Central memory CD8-positive, alpha-beta T cell (primary cell): ENCODE measurements around the gene TSPAN9.

Experiments used
- ATAC-seq: fragments of 150-1000 bp; cut with Tn5 transposase; replicated peaks from 2 replicates; pipeline ENCODE4 v1.10.0; 2022; ENCODE audit warnings: mild to moderate bottlenecking, moderate FRiP score, moderate number of reproducible peaks; ENCODE audit not compliant: poor library complexity, severe bottlenecking; ENCODE audit errors: extremely low read depth
- DNase-seq, 2 donors: peaks; one replicate each; pipeline ENCODE4 v3.0.0; 2021; ENCODE audit warnings: low spot score in 2 of 2
- H3K27ac Mint-ChIP-seq: one replicate; pipeline ENCODE4 v1.8.0; 2022; ENCODE audit warnings: low read depth, mild to moderate bottlenecking, moderate library complexity, mixed read lengths
- H3K27me3 Mint-ChIP-seq: one replicate; pipeline ENCODE4 v1.8.0; 2022; ENCODE audit warnings: mixed read lengths
- H3K36me3 Mint-ChIP-seq: one replicate; pipeline ENCODE4 v1.8.0; 2022; ENCODE audit warnings: mild to moderate bottlenecking, moderate library complexity, mixed read lengths; ENCODE audit not compliant: insufficient read depth
- H3K4me1 Mint-ChIP-seq: one replicate; pipeline ENCODE4 v1.8.0; 2022; ENCODE audit warnings: mixed read lengths
- H3K4me3 Mint-ChIP-seq: one replicate; pipeline ENCODE4 v1.8.0; 2022; ENCODE audit warnings: mild to moderate bottlenecking, moderate library complexity, mixed read lengths
- H3K9me3 Mint-ChIP-seq: one replicate; pipeline ENCODE4 v1.8.0; 2022; ENCODE audit warnings: mixed read lengths

The TSPAN9 gene

DNA sequence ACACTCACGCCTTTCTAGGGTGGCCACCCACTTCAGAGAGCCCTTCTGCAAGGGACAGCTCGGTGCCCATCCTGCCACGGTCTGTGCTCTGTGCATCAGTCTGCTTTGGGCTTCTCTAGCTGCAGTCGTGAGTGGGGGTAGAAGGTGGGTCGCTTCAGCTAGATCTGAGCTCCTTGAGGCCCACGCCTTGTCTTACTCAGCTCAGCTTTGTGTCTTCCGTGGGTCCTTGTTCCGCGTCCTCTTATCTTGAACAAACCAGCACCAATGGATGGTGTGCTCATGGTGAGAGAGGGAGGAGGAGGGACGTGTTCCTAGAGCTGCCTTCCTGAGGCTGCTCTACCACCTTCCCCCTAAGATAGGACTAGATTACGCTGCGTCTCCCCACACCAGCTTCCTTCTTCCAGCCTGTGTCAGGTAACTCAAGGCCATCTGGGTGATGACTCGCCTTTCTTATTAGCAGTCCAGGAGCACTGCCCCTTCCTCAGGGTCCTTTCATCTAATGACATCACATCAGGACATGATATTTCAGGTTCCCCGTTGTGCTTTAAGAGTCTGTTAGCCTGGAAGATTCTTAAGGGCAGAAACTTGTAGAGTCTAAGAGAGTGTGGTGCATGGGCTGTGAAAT is 118.8 kb downstream of the TSPAN9 start:
- Mint-ChIP-seq H3K4me3 (no peak overlapping the region), H3K9me3 (no peaks in the 10 kb centered on the region), H3K36me3 (no peaks in the 10 kb centered on the region), H3K27me3 (peaks cover 57% of the 10 kb centered on the region), H3K27ac (no peak overlapping the region), H3K4me1 (peaks cover 6% of the 10 kb centered on the region)
- DNase-seq, result no peak
- ATAC-seq, result no peak

DNA sequence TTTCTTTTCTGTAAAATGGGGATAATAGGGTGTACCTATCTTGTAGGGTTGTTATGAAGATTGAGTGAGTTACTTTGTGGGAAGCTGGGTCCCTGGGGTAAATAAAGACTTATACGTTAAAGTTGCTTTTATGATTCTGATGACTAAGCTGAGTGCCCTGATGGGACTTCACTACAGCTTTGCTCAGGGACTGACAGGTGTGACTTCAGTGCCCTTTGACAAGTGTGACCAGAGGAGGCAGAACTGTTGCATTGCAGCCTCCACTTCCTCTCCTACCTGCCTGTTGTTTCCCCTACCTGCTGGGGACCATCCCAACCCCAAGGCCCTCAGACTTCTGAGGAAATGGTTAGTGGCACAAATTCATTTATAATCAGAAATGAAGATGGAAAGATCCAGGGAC is 119.3 kb downstream of the TSPAN9 start:
- H3K9me3 Mint-ChIP-seq, result no peaks in the 10 kb centered on the region
- H3K27me3 Mint-ChIP-seq, result peaks cover 57% of the 10 kb centered on the region
- DNase-seq (no peak), ATAC-seq (no peak)
- H3K36me3 Mint-ChIP-seq, result no peaks in the 10 kb centered on the region
- no peak overlapping the region for H3K4me3 Mint-ChIP-seq
- peaks cover 6% of the 10 kb centered on the region for H3K4me1 Mint-ChIP-seq
- no peak overlapping the region for H3K27ac Mint-ChIP-seq

DNA sequence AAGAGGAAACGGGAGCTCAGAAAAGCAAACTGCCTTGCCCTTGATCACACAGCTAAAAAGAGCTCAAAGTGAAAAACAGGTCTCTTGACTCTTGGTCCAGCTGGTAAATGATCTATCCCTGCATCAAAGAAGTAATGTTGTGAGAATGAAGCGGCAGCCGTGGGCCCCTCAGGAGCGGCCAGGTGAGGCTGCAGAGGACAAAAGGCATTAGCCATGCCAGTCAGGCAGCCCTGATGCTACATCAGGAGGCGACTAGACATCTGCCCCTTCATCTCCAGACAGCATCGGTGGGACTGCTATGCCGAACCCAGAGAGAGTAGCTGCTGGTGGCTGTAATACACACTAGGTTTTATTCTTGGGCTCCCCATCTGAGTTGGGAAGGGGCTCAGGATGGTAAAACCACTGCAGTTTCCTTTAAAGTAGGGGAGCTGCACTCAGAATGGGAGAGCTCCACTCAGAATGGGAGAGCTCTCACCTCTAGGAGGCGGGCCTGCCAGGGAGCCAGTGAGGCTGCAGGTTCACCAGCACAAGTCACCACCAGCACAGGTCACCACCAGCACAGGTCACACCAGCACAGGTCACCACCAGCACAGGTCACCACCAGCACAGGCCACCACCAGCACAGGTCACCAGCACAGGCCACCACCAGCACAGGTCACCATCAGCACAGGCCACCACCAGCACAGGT is 120.1 kb downstream of the TSPAN9 start:
- Mint-ChIP-seq H3K36me3 (no peaks in the 10 kb centered on the region), H3K27me3 (peaks cover 57% of the 10 kb centered on the region), H3K4me3 (no peak overlapping the region), H3K27ac (no peak overlapping the region), H3K9me3 (no peaks in the 10 kb centered on the region), H3K4me1 (peaks cover 6% of the 10 kb centered on the region)
- no peak for DNase-seq
- no peak for ATAC-seq

DNA sequence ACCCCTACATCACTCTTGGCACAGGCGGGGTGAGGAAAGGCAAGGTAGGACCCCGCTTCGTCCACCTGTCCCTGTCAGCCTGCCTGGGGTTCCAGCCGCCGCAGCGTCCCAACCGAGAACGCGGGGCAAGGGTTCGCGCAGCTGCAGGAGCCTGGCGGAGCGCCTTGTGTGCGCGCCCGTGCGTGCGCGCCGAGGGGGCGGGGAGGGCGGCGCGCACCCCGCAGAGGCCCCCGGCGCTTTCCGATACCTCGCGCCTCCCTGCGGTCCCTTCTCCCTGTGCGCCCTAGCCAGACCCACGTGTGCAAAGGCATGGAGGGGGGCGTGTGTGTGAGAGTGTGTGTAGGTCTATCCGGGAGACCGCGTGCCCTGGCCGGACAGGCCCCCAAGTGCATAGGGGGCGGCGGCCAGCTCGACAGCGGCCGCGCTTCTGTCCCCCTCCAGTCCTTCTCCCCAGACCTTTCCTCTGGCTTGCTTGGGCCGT is 122.4 kb downstream of the TSPAN9 start:
- no peak overlapping the region for H3K27ac Mint-ChIP-seq
- H3K36me3 Mint-ChIP-seq, result no peaks in the 10 kb centered on the region
- ATAC-seq (no peak), DNase-seq (no peak)
- H3K9me3 Mint-ChIP-seq, result no peaks in the 10 kb centered on the region
- peaks cover 60% of the 10 kb centered on the region for H3K27me3 Mint-ChIP-seq
- H3K4me3 Mint-ChIP-seq, result no peak overlapping the region
- H3K4me1 Mint-ChIP-seq, result peaks cover 11% of the 10 kb centered on the region

DNA sequence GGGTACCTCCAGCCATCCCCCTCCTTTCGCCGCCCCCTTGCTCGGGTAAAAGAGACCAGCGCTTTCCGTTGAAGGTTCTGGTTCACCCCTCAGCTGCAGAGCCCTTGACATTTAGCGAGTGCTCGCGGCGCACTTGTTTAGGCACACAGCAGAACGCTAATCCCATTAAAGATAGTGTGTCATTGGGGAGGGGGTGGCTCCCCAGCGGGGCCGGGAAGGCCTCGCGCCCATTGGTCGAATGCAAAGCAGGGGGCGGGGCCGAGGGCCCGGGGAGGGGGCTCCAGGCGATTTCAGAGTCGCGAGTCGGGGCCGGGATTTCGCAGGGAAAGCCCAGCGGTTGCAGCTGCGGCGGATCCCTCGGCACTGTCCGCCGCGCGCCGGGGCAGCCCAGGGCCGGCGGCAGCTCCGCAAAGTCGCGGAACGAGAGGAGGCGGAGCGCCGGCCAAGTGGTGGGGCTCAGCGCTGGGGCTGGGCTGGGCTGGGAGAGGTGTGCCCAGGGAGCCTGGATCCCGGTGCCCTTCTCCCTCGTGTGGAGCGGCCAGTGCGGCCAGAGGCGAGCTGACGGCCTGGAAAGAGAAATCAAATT is 122.9 kb downstream of the TSPAN9 start:
- H3K4me3 Mint-ChIP-seq, result no peak overlapping the region
- DNase-seq, result no peak
- peaks cover 60% of the 10 kb centered on the region for H3K27me3 Mint-ChIP-seq

DNA sequence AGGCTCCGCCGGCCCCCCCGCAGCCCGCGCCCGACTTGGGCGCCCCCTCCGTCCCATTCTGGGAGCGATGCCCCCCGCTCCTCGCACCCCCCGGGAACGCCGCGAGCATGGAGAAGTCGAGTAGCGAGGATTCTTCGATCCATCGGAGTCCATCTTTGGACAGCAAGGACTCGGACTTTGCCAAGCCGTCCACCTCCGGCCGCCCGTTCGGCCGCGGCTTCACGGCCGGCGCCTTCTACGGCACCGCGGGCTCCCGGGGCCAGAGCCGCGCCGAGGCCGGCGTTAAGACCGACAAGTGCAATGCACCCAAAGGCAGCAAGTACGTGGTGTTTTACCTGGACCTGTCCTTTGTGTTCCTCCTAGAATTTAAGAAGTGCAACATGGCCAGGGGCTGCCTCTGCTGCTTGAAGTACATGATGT is 123.6 kb downstream of the TSPAN9 start:
- ATAC-seq (no peak), DNase-seq (no peak)
- Mint-ChIP-seq H3K27me3 (peaks cover 64% of the 10 kb centered on the region), H3K27ac (no peak overlapping the region), H3K4me1 (peaks cover 11% of the 10 kb centered on the region), H3K4me3 (peak overlapping the region; percentile 13), H3K36me3 (no peaks in the 10 kb centered on the region), H3K9me3 (no peaks in the 10 kb centered on the region)

More for the DNA sequence above, 122.9 kb downstream of the TSPAN9 start:
- Mint-ChIP-seq H3K36me3 (no peaks in the 10 kb centered on the region), H3K9me3 (no peaks in the 10 kb centered on the region), H3K27ac (no peak overlapping the region), H3K4me1 (peaks cover 11% of the 10 kb centered on the region)
- no peak for ATAC-seq

DNA sequence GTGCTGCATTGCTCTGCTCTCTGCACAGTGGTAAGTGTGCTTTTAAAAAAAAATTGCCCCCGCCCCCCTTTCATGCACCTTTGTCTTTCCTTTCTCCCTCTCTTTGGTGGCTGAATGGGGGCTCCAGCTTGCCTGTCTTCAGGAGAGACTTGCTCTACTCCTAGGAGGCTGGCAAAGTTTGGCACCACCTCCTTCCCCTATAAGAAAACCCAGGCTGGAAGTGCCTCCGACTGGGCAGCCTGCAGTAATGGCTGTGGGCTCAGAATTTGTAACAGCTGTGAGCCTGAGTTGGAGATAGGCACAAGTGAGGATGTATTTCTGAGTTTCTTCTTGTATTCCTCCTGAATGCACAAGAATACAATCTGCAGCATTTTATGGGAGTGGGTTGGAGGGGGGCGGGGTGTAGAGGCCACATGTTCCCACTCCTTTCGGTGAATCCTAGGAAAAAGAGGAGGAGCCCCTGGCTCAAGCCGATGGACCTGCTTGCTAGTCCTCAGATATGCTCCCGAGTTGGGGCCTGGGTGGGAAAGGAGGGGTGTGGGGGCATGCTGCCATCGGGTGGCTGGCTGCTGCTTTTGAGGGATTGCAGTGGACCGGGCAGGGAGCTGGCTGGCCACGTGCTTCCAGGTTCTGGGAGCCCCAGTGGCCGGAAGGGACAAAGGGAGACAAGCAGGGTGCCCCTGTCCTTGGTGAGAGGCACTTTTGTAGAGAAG is 124.3 kb downstream of the TSPAN9 start:
- Mint-ChIP-seq H3K4me3 (peak overlapping the region; percentile 13), H3K27me3 (peaks cover 64% of the 10 kb centered on the region), H3K4me1 (peaks cover 11% of the 10 kb centered on the region), H3K27ac (no peak overlapping the region), H3K9me3 (no peaks in the 10 kb centered on the region), H3K36me3 (no peaks in the 10 kb centered on the region)
- DNase-seq (no peak), ATAC-seq (no peak)

DNA sequence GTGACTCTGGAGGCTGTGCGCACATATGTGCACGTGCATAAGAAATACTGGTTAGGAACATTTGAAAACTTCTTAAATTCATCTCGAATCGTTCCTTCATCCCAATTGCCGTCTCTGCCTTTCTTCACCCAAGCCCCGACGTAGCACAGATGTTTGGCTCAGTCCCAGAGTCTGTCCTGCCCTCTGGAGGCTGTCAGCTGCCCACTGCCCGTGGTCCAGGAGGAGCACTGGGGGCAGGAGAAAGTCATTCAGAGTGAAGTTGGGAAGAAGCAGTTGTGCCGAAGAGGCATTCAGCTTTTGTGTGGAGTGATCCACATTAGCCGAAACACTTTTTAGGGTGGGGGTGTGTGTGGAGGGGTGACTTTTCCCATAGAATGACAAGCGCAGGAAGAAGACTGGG is 124.9 kb downstream of the TSPAN9 start:
- no peak overlapping the region for H3K4me3 Mint-ChIP-seq
- DNase-seq (no peak), ATAC-seq (no peak)
- peaks cover 11% of the 10 kb centered on the region for H3K4me1 Mint-ChIP-seq
- H3K27me3 Mint-ChIP-seq, result peaks cover 64% of the 10 kb centered on the region
- H3K36me3 Mint-ChIP-seq, result no peaks in the 10 kb centered on the region
- no peaks in the 10 kb centered on the region for H3K9me3 Mint-ChIP-seq
- H3K27ac Mint-ChIP-seq, result no peak overlapping the region

DNA sequence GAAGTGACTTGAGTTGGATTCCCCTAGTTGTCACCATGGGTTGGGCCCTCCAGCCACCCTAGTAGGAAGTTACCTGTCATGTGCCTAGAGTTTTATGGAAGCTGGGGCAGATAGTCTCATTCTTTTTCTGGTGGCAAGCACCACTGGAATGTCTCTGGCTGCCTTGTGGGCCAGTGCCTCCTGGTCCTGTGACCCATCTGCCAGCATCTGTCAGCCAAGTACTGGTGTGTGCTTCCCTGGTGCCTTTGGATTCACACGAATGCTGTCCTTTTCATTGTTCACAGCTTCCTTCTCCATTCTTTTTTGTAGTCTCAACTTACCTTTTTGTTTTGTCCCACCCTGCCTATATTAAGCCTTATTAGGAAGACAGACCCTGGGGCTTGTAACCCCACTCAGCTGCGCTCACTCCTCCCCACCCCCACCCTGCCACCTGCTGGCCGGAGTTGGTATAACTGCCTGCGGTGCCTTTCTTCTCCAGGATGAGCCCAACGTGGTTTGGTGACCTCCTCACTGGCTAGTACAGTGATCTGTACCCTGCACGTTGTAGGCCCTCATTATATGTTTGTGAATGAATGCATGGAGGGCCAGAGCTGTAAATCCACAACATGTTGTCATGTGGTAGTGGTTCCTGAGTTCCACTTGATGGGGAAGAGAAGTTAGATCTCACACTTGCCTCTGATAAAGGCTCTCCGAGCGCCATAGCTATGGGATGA is 125.7 kb downstream of the TSPAN9 start:
- H3K9me3 Mint-ChIP-seq, result no peaks in the 10 kb centered on the region
- H3K4me1 Mint-ChIP-seq, result peaks cover 11% of the 10 kb centered on the region
- ATAC-seq, result no peak
- peaks cover 64% of the 10 kb centered on the region for H3K27me3 Mint-ChIP-seq
- no peak overlapping the region for H3K27ac Mint-ChIP-seq
- no peak overlapping the region for H3K4me3 Mint-ChIP-seq
- H3K36me3 Mint-ChIP-seq, result no peaks in the 10 kb centered on the region
- DNase-seq, result peak in 1 of 2 donors; percentile 22

DNA sequence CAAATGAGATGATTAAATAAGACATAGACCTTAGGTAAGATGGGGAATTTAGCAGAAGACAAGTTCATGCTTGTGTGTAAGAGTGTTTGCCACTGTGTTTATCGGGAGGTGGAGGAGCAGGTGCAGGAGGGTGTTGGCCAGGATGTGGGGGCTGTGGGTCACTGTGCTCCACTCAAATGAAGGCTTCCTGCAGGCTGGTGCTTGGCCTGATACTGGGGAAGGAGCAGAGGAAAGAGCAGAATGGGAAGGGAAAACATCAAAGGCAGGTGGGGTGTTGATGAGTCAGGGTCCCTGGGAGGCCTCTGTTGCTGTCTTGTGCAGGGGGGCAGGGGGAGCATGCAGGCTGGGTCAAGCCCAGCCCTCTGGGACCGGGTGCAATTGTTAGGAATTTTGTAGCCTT is 126.5 kb downstream of the TSPAN9 start:
- ATAC-seq (no peak), DNase-seq (no peak)
- Mint-ChIP-seq H3K9me3 (no peaks in the 10 kb centered on the region), H3K27ac (no peak overlapping the region), H3K4me3 (no peak overlapping the region), H3K36me3 (no peaks in the 10 kb centered on the region), H3K4me1 (peaks cover 11% of the 10 kb centered on the region), H3K27me3 (peaks cover 62% of the 10 kb centered on the region)

DNA sequence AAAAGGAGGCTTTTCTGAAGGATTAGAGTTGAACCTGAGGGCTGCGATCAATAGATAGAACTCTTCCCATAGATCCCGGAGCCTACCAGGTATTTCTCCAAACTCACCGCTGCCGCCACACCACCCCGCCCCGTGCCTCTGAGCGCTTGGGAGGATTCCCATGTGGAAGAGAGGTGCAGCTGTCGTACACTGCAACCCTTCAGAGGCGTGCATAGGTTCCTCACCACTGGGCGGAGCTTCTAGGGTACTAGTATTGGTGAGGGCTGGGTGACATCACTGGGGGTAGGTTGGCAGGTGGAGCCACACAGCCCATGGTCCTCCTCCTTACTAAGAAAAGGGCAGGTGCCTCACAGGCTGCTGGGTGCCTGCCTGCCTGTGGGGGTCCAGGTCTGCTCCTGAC is 127.0 kb downstream of the TSPAN9 start:
- peaks cover 58% of the 10 kb centered on the region for H3K27me3 Mint-ChIP-seq
- no peak overlapping the region for H3K27ac Mint-ChIP-seq
- DNase-seq (no peak), ATAC-seq (no peak)
- H3K4me1 Mint-ChIP-seq, result peaks cover 7% of the 10 kb centered on the region
- H3K36me3 Mint-ChIP-seq, result no peaks in the 10 kb centered on the region
- no peak overlapping the region for H3K4me3 Mint-ChIP-seq
- H3K9me3 Mint-ChIP-seq, result no peaks in the 10 kb centered on the region
